Kidney (tissue), 14 donors: ENCODE data around the gene SLC52A3. TPM values are rescaled to one million over a fixed set of nuclear protein-coding genes. Genes with fewer than 3 reads are reported as not detected.

Source experiments
- DNase-seq, 5 donors: peaks; one replicate each; pipeline ENCODE4 v3.0.0-alpha.2; 2013 to 2020
- FAIRE-seq: peaks from 2 replicates; lab custom pipeline; 2012; peaks lifted over from hg19 to GRCh38; lab: Jason Lieb, UNC
- H3K27ac ChIP-seq, 2 donors: one replicate each; pipeline ENCODE4 v1.7.0; 2013; ENCODE audit warnings: low read depth in 2 of 2, low read length in 2 of 2, inconsistent platforms in 1 of 2
- H3K27me3 ChIP-seq: one replicate; pipeline ENCODE4 v1.7.1; 2013; ENCODE audit warnings: low read length, inconsistent platforms; ENCODE audit not compliant: control insufficient read depth, insufficient read depth
- H3K36me3 ChIP-seq, 3 donors: one replicate each; pipeline versions ENCODE4 v1.7.0 to v1.7.1; 2013; ENCODE audit warnings: low read length in 3 of 3, control low read depth in 1 of 3, inconsistent platforms in 1 of 3; ENCODE audit not compliant: insufficient read depth in 3 of 3, control insufficient read depth in 2 of 3
- H3K4me1 ChIP-seq, 3 donors: one replicate each; pipeline versions ENCODE4 v1.7.0 to v1.7.1; 2013; ENCODE audit warnings: low read length in 3 of 3, inconsistent platforms in 1 of 3, low read depth in 1 of 3; ENCODE audit not compliant: control insufficient read depth in 2 of 3, insufficient read depth in 2 of 3
- H3K4me3 ChIP-seq, 3 donors: one replicate each; pipeline versions ENCODE4 v1.7.0 to v1.8.1; 2013; ENCODE audit warnings: low read length in 3 of 3, control low read depth in 1 of 3, inconsistent platforms in 1 of 3
- H3K9ac ChIP-seq, 3 donors: one replicate each; pipeline versions ENCODE4 v1.7.0 to v1.7.1; 2013; ENCODE audit warnings: low read length in 3 of 3, control low read depth in 1 of 3, inconsistent platforms in 1 of 3
- H3K9me3 ChIP-seq, 3 donors: one replicate each; pipeline versions ENCODE4 v1.7.0 to v1.7.1; 2013; ENCODE audit warnings: low read length in 3 of 3, control low read depth in 1 of 3, inconsistent platforms in 1 of 3; ENCODE audit not compliant: control insufficient read depth in 2 of 3, insufficient read depth in 1 of 3
- intact Hi-C: fragments of 100-400 bp; cut with DNase I; formaldehyde crosslinking; loops from one replicate; pipeline ENCODE4 v1.11.1; 2022
- polyA plus RNA-seq: library from polyadenylated mRNA; stranded (reverse); fragments of 350-450 nt; fragmentation: Illumina TruSeq; extraction: RNeasy Lipid Tissue Mini Kit (QIAGEN cat#74804); gene quantifications from one replicate; pipeline ENCODE4 v1.2.3, GENCODE V29; 2014; ENCODE audit warnings: low read depth, low replicate concordance; ENCODE audit not compliant: insufficient read depth
- total RNA-seq: library from RNA; stranded (reverse); fragmentation: NEBNext Ultra II Directional; extraction: Animal tissue kit (Norgen Biotek cat#: 25700); gene quantifications from one replicate; pipeline ENCODE4 v1.2.1, GENCODE V29; 2021
- TF ChIP-seq, protein P1 (sequence below): IDR thresholded peaks from 3 replicates; pipeline ENCODE4 v1.5.1; 2012; ENCODE audit warnings: mild to moderate bottlenecking, moderate library complexity, borderline replicate concordance; ENCODE audit not compliant: insufficient read depth; ENCODE audit errors: extremely low read depth
- donor health status: control.
- donor health status: control.
- donor health status: control.
- donor health status: control.
- donor health status: control.
- donor health status: DM: yes; HTN: yes; CAD: no.
- donor health status: Normal renal cell carcinoma (clear cell type).

SLC52A3 gene
- total and polyA plus RNA-seq, 2 donors from 2014 or later, result 10.9 to 11.4 TPM

DNA sequence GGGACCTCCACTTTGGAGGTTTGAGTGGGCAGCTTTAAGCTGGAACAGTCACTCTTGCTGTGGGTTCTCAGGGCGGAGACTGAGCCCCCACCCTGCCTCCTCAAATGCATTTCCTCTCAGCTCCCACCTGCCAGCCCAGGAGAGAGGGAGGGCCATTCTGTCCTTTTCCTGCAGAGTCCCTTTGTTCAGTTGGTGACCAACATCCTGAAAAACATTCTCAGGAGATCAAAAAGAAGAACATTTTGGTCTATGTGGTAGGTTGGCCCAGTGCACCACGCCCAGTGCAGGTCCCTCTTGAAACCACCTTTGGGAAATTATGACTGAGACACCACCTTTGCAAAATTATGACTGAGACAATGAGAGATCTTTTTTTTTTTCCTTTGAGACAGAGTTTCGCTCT lies 13.4 kb downstream of the SLC52A3 start:
- FAIRE-seq (no peak), DNase-seq (no peak)
- Histone ChIP-seq H3K9ac (no peak overlapping the region), H3K4me3 (no peak overlapping the region), H3K36me3 (no peaks in the 10 kb centered on the region), H3K27me3 (no peaks in the 10 kb centered on the region), H3K4me1 (no peaks in the 10 kb centered on the region), H3K27ac (no peak overlapping the region), H3K9me3 (no peaks in the 10 kb centered on the region)
- TF ChIP-seq, protein P1, sequence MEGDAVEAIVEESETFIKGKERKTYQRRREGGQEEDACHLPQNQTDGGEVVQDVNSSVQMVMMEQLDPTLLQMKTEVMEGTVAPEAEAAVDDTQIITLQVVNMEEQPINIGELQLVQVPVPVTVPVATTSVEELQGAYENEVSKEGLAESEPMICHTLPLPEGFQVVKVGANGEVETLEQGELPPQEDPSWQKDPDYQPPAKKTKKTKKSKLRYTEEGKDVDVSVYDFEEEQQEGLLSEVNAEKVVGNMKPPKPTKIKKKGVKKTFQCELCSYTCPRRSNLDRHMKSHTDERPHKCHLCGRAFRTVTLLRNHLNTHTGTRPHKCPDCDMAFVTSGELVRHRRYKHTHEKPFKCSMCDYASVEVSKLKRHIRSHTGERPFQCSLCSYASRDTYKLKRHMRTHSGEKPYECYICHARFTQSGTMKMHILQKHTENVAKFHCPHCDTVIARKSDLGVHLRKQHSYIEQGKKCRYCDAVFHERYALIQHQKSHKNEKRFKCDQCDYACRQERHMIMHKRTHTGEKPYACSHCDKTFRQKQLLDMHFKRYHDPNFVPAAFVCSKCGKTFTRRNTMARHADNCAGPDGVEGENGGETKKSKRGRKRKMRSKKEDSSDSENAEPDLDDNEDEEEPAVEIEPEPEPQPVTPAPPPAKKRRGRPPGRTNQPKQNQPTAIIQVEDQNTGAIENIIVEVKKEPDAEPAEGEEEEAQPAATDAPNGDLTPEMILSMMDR, result no peak
- intact Hi-C loops, result no loop called here

DNA sequence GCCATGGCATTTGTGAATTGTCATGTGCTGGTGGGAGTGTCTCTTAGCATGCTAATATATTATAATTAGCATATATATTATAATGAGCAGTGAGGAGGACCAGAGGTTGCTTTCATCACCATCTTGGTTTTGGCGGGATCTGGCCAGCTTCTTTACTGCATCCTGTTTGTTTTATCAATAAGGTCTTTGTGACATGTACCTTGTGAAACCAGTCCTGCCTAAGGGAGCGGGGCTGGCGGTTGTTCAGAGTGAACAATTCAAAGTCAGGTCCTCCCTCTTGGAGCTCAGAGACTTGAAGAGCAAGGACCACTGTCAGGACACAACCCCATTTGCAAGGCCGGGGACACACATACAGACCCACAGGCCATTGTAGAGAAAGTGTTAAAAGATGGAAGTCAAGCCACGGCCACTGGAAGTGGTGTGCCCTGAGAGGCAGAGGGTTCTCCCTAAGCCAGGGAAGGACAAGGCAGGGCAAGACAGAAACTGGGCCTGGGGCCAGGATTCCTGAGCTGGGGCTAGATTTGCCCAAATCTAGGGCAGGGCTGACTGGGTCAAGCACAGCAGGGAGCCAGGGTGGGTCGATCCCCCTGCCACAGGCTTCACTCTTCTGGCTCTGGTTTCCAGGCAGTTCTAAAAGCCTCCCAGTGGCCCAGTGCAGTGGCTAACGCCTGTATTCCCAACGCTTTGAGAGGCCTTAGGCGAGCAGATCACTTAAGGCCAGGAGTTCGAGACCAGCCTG lies 14.2 kb downstream of the SLC52A3 start:
- FAIRE-seq (no peak), DNase-seq (no peak)
- Histone ChIP-seq H3K27me3 (no peaks in the 10 kb centered on the region), H3K9ac (no peak overlapping the region), H3K36me3 (no peaks in the 10 kb centered on the region), H3K4me1 (no peaks in the 10 kb centered on the region), H3K4me3 (no peak overlapping the region), H3K27ac (no peak overlapping the region), H3K9me3 (no peaks in the 10 kb centered on the region)
- intact Hi-C loops, result no loop called here
- TF ChIP-seq, protein P1, result no peak

DNA sequence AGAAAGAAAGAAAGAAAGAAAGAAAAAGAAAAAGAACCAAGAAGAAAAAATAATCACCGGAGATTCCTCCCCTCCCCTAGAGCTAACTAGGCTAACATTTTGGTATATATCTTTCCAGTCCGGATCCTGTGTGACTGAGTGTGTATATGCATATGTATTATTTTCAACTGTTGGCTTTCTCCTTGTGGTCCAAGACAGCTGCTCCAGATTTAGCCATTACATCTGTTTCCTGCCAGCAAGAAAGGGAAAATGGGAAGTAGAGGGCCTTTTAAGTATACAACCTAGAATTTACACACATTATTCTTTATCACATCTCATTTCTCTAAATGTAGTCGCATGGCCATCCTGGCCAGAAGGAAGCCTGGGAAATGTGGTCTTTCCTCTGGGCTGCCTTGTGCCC lies 15.2 kb downstream of the SLC52A3 start:
- DNase-seq (no peak), FAIRE-seq (no peak)
- Histone ChIP-seq H3K27me3 (no peaks in the 10 kb centered on the region), H3K27ac (no peak overlapping the region), H3K4me1 (no peaks in the 10 kb centered on the region), H3K9ac (no peak overlapping the region), H3K9me3 (no peaks in the 10 kb centered on the region), H3K36me3 (no peaks in the 10 kb centered on the region), H3K4me3 (no peak overlapping the region)
- intact Hi-C loops, result no loop called here
- TF ChIP-seq, protein P1, result no peak

DNA sequence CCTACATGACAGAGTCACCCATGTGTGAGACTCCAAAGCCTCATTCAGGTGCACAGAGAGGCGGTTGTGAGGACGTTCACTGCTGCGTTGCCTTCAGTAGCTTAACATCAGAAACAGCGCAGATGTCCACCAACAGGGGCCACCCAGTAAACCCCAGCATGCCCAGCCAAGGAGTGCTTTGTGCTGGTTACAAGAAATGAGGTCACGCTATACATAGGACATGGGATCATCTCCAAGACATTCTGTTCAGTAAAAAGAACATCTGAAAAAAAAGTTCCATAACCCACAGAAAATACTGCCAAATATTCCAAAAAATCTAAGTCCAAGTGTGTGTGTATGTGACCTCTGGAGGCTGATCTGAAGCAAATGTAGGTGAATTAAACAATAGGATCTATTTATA lies 16.0 kb downstream of the SLC52A3 start:
- Histone ChIP-seq H3K4me3 (no peak overlapping the region), H3K9me3 (no peaks in the 10 kb centered on the region), H3K27ac (no peak overlapping the region), H3K4me1 (no peaks in the 10 kb centered on the region), H3K27me3 (no peaks in the 10 kb centered on the region), H3K9ac (no peak overlapping the region), H3K36me3 (no peaks in the 10 kb centered on the region)
- intact Hi-C loops, result no loop called here
- DNase-seq (no peak), FAIRE-seq (no peak)
- TF ChIP-seq, protein P1, result no peak
